ENCODE measurements around the gene MRPS2.

The MRPS2 gene

DNA sequence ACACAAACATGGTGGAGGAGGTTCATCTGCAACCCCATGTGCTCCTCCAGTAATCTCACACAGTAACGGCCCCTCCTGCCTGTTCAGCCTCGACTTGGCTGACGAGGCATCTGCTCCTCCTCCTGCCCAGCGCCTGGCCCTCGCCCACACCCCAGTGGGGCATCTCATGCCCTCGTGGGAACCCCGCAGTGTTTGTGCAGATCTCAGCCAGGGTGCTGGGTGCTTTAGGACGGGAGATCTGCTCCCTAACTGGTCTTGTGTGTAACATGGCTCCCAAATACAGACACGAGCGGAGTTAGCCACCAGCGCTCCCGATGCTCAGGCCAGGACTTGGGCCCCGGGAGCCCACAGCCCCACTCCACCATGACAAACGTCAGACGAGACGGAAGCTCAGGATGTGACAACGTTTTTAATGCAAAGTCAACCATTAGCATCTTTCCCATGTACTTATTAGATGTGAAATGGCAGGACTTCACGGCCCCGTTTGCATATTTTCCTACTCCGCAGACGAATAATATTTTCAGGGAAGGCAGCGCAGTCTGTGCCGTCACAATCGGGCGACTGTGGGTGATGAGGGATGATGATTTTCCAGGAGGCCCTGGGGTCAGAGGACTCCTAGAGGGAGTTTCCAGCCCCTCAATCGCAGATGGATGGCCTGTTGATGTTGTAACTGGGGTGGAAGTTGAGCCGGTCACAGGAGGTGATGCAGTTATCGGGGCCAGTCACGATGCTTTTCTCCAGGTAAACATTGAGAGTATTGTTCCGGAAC lies 5.5 kb upstream of the MRPS2 start:
- Histone ChIP-seq H3K27ac (no peak overlapping the region), H3K4me3 (no peak overlapping the region)

DNA sequence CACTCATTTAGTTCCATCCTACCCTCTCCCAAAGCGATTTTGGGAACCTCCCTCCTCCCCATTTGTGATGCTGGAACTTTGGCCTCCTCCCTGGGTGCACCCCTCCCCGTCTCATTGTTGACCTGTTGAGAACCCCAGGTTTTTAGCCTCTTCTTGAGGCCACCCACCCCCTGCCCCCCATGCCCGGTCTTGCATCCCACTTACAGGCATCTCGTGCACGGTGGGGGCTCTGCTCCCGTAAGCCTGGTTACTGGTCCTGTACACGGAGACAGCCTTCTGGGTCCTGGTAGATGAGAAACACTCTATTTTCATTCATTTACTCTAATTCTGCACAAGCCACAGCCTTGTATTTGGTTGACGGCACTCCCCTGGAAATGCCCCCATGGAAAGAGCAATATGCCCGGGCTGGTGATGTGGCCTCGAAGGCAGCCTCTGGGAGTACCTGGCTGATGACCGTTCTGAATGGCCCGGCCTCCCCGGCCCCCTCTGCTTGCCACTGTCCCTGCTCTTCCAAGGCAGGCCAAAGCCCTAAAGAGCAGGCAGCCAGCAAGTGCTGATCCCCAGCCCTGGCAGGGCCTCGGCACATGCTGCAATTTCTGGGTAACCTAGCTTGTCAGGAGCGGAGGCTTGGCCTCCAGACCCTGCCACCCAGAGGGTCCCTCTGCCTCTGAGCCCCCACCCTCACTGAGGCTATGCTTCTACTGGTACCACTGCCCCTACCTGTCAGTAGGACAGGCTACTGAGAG lies 1.9 kb upstream of the MRPS2 start:
- Histone ChIP-seq H3K4me3 (no peak overlapping the region), H3K27ac (no peak overlapping the region)

DNA sequence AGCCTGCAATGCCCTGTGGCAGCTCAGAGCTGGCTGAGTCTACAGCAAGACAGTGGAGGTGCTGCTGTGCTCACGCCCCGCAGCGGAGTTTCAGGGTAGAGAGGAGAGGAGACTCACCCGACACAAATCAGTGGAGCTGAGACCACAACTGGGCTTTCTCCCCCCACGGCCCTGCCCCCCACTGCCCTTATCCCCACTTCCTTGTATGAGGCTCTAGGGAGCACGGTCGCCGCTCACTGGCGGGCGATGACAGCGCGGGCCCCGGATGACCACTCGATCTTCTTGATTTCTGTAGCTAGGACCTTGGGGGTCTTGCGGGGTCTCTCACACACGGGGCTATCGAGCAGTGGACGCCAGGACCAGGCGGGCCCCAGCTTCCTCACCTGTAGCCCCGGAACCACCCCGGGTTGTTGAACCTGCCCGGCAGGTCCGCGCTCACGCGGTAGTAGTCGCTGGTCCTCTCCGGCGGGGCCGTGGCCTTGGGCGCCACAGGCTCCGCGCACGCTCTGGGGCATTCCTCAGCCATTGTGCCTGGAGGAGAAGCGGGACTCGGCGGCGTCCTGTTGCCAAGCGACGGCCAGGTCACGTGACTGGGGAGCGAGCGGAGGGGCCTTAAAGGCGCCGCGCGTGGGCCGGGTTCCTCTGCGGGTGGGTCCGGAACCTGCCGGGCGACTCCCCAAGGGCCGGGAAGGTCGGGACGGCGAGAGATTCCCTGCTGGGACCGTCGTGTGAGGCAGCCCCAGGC lies 984 bp upstream of the MRPS2 start:
- Histone ChIP-seq H3K4me3 (peak overlapping the region; percentile 76 to 98 (median 90)), H3K27ac (peak overlapping the region in 18 of 21 experiments; percentile 16 to 93 (median 86))

DNA sequence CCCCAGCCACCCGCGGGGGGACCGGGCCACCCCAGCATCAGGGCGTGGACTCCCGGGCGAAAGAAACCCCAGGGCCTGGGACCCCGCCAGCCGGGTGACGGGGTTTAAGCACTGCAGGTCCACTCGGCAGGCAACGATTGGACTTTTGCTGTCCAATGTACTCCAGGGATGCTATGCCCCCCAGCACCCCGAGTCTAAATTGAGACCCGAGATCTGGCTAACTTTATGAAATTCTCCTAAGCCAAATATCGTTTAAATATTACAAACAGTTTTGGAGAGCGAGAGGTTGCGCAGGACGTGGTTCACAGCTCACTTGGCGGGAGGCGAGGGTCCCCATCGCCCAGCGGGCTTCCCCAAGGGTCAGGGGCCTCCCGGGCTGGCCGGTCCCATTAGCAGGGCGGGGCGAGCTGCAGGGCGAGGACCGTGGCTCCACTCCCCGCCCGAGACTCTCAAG lies 384 bp upstream of the MRPS2 start:
- H3K27ac ChIP-seq, result peak overlapping the region in 19 of 21 experiments; percentile 16 to 93 (median 87)

DNA sequence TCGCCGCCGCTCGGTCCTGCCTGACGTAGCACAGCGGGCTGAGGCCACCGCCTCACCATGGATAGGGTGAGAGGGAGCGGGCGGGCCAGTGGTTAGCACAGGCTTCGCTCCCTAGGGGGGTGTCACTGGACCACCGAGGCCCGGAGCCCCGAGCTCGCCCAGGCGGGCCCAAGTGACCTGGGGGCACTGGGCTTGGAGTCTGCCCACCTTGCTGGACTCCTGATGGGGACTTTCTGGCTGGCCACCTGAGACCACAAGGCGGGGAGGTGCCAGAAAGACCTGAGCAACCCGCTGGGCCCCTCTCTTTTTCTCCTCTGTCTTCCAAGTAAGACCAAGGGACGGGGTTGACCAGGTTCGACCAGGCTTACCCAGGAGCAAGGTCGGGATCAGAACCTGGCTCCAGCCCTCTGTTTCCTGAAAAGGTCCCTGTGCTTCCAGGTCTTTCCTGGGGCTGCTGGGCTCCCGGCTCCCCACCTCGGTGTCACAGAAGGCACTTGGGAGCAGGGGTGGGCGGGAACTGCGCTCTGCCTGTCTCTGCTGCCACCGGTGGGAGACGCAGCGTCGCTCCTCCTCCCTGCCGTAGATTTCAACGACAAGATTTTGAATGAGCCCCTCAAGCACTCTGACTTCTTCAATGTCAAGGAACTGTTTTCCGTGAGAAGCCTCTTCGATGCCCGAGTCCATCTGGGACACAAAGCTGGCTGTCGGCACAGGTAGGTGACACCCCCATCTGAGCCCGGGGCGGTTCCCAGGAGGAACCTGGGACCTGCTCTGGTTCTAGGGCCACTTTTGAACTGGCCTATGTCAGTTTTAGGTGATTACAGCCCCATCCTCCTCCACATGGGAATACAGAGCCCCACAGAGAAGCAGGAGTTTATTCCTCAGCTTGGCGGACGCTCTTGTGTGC lies 1.0 kb downstream of the MRPS2 start:
- H3K27ac ChIP-seq, result peak overlapping the region; percentile 62 to 93 (median 87)
- H3K4me3 ChIP-seq, result peak overlapping the region; percentile 76 to 98 (median 90)

More for the DNA sequence above, 384 bp upstream of the MRPS2 start:
- H3K4me3 ChIP-seq, result peak overlapping the region; percentile 76 to 98 (median 90)

DNA sequence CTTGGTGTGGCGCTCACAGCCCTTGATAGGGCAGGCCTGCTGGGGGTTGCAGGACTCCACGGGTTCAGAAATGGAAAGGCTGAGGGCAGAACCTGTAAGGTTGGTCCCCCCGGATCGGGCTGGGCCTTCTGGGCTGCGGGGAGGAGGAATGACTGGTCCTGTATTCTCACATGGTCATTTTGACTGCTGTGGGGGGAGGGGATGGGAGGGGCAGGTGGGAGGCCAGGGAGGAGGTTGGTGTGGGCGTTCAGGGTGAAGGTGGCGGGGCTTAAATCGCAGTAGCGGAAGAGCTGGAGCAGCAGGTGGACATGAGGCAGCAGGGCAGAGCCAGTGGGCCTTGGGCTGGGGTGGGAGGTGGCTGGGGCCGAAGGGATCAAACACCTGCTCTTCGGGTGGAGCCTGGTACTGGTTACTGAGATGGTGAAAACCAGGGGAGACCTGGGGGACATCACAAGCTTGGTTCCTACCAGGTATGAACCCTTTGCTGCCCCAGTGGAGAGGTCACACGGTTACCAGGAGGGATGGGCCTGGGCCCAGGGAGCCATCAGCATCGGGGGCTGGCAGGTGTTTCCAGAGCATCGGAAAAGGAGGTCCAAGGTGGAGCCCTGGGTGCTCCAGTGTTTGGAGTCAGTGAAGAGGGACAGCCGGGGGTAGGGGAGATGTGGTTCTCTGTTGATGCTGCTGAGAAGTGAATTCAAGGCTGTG lies 1.8 kb downstream of the MRPS2 start:
- no peak overlapping the region for H3K27ac ChIP-seq
- H3K4me3 ChIP-seq, result no peak overlapping the region

DNA sequence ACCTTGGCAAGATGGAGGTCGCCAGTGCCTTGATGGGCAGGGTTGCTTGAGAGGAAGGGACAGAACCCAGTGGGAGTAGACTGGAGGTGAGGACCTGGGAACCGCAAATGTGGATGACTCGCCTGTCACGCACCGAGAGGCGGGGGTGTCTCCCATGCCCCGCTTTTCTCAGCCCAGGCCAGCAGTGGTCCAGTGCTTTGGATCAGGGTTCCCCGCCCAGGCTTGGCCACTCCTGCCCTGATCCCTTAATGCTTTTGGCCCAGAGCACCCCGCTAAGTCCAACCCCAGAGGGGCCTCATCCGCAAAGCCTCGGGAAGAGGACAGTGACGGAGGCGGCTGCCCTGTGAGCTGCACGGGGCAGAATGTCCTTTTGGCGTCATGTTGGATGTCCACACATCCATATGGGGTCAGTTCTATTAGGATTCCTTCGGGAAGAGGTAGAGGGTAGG lies 2.4 kb downstream of the MRPS2 start:
- Histone ChIP-seq H3K4me3 (no peak overlapping the region), H3K27ac (no peak overlapping the region)

DNA sequence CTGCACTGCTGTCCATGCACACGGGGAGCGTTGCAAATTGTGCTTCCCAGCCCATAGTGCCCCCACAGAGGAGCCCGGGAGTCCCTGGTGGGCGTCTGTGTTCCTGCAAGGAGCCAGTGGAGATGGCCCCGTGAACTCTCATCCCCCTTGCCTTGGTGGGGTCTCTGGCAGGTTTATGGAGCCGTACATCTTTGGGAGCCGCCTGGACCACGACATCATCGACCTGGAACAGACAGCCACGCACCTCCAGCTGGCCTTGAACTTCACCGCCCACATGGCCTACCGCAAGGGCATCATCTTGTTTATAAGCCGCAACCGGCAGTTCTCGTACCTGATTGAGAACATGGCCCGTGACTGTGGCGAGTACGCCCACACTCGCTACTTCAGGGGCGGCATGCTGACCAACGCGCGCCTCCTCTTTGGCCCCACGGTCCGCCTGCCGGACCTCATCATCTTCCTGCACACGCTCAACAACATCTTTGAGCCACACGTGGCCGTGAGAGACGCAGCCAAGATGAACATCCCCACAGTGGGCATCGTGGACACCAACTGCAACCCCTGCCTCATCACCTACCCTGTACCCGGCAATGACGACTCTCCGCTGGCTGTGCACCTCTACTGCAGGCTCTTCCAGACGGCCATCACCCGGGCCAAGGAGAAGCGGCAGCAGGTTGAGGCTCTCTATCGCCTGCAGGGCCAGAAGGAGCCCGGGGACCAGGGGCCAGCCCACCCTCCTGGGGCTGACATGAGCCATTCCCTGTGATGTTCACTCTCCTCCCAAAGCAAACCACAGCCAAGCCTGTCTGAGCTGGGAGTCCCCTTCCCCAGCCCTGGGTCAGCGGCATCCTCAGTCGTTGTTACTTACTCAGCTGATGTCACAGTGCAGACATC lies 3.1 kb downstream of the MRPS2 start:
- no peak overlapping the region for H3K27ac ChIP-seq

DNA sequence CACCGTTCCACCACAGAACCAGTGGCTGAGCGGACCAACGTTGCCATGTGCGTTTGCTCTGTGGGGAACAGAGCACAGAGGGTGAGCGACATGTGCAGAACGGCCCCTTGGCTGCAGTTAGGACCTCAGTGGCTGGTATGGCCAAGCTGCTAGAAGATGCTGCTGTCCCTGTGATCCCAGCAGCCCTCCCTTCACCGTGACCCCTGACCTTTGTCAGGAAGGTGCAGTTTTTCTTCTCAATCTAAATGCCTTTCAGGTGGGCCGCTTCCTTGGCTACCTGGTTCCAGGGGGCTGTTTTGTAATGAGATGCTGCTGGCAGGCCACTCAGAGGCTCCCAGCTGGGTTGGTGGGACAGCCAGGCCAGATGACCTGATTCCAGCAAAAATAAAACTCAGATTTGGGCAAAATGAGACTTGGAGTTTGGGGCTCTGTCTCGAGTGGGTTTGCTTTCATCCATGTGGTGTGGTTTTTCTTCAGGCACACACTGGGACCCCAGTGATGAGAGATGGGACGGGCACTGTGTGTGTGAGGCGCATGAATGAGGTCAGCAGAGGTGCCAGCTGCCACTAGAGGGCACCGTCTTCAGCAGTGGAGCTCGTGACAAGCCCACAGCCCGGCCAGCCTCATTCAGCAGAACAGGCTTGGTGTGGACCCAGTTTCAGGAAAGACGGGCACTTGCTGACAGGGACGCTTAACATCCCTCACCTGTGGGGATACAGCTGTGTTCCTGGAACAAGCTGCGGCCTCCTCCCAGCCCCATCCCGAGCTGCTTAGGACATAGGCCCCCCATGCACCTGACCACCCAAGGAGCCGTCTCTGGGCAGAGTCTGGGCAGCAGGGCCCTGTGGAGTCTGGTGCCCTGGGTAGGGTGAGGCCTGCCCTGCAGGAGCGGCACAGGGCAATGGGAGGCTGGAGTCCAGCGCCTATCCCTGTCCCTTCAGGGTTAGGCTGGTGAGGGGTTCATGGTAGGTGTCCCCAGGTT lies 4.1 kb downstream of the MRPS2 start:
- Histone ChIP-seq H3K27ac (no peak overlapping the region), H3K4me3 (no peak overlapping the region)

More for the DNA sequence above, 3.1 kb downstream of the MRPS2 start:
- H3K4me3 ChIP-seq, result no peak overlapping the region

DNA sequence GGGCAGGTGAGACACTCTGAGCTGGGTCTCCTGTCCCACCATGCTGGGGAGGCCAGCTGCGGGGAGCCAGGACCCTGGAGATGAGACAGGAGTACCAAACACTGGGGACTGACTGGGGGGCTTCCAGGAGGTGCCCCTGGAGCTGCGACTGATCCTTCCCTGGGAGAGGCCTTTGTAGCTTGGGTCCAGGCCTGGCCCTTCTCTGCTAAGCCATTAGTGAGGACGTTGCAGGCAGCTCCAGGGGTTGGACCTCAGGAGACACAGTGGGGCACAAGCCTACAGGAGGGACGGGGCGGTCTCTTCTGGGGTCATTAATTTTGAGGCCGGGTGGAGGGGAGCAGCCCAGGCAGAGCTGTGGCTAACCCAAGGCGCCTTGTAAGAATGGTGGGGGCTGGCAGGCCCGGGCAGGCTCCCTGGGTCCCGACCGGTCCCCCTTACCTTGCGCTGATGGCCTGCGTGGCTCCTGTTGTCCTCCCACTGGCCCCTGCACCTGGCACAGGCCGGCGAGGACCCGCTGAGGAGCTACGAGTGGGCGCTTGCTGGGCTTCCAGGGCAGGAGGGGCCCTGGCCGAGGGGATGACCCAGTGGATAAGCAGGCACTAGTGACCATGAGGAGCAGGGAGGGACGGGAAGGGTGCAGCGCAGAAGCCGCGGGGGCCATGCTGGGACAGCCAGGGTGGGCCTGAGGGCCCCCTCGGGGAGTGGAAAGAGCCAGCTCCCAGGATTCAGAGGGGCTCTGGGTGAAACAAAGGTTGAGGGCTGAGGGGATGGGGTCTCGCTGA lies 5.1 kb downstream of the MRPS2 start:
- no peak overlapping the region for H3K27ac ChIP-seq
- no peak overlapping the region for H3K4me3 ChIP-seq

DNA sequence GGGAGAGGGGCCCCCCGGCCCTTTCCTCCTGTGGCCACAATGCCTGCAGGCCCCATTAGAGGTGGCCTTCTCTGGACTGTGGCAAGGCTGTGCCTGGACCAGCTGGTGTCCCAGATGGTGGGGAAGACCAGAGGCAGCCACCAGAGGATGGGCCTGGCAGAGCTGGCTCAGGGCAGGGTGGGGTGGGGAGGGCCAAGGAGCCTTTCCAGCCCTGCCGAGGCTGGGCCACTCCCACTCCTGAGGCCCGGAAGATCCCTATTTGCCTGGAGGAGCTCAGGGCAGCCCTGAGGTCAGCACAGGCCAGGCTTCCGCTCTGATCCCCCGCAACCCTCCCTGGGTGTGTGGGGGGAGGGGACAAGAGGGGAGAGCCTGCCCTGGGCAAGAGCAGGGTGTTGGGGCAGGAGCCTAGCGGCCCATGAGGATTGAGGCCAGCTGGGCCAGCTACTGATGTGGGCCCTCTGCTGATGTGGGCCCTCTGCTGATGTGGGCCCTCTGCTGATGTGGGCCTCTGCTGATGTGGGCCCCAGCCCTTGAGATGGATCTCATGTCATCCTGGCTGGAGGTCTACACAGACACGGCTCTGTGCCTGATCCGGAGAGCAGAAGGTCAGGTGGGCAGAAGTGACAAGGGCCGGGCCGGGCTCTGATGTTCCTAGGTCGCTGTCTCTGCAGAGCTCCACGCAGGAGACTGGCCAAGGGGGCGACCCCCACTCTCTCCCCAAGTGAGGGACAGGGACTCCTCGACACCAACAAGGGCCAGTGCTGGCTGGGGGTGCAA lies 6.0 kb downstream of the MRPS2 start:
- H3K4me3 ChIP-seq, result no peak overlapping the region
- no peak overlapping the region for H3K27ac ChIP-seq

DNA sequence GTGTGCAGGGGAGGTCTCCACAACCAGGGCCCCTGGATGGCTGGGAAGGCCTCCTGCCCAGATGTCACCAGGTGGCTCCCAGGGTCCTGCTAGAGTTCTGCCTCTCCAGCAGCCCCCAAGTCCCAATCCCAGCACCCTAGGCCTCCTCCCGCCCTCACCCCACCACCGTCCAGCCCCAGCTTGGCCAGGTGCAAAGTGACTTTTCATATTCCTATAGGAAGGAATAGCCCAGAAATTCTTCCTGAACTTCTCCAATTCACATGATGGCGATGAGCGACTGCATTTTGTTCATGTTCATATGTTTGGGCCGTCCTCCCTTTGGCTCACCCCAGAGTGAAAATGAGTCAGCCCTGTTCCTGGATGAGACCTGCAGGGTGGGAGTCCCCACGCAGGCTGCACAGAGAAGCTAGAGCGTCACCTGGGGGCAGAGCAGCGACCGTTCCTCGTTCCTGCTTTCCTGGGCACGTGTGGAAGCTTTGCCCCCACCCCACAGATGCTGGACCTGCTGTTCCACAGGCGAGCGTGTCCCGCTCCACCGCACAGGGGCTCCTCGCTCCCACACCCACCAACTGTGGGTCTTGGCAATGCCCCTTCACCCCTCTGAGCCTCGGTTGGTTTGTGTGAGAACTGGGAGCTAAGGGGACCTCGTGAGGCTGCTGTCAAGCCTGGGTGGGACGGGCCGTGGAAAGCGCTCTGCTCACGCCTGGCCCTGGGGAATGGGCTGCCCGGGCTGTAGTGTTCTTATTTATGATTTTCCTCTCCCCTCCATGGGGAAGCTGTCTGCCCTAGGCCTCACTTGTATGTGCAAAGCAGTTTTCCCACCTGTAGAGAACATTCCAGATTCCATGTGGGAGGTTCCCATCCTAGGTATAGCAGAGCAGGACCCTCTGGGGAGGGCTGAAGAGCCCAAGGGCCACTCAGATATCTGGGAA lies 6.9 kb downstream of the MRPS2 start:
- Histone ChIP-seq H3K4me3 (no peak overlapping the region), H3K27ac (no peak overlapping the region)

DNA sequence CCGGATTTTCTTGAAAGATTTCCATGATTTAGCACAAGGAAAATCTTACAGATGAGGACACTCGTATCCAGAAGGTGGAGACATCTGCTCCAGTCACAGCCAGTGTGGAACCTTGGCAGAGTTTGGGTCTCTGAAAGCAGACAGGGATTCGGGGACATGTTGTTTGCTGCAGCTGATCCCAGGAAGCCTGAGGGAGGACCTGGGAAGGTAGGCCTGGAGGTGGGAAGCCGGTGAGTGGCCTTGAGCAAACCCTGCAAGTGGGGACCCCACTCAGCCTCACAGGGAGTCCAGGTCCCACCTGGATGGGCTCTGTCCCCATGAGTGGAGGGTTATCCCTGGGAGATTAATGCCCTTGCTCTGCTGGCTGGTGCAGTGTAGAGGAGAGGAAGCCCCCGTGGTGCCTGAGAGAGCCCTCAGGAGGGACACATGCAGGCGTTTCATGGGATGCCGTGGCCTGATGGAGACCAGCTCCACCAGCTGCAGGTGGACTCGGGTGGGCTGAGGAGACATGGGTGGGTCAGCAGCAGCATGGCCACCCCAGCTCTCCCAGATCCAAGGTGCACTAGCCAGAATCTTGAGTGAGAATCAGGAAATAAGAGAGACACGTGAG lies 7.8 kb downstream of the MRPS2 start:
- no peak overlapping the region for H3K27ac ChIP-seq
- H3K4me3 ChIP-seq, result no peak overlapping the region

DNA sequence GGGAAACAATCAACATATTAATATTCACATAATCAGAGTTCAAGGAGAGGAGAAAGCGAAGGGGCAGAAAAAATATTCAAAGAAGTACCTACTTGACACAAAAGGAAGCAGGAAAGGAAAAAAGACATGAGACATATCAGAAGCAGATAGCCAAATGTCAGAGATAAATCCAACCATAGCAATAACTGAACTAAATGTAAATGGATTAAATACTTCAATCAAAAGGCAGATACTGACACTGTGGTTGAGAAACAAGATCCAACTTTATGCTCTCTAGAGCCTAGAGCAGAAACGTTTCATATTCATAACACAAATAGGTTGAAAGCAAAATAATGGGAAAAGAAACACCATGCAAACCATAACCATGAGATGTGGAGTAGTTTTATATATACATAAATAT lies 9.0 kb downstream of the MRPS2 start:
- Histone ChIP-seq H3K27ac (no peak overlapping the region), H3K4me3 (no peak overlapping the region)
